Loucy (cell line): ENCODE measurements around the gene SLC17A8.

ENCODE experiments used
- H2AFZ ChIP-seq: fragments of 200-600 bp; sonication (generic); 2 replicates; pipeline ENCODE4 v1.6.0; 2016; ENCODE audit warnings: antibody characterized with exemption, mild to moderate bottlenecking, low read length, moderate library complexity
- H3F3A ChIP-seq: fragments of 200-600 bp; 2 replicates; pipeline ENCODE4 v1.6.0; 2016; ENCODE audit warnings: antibody characterized with exemption, low read depth, mild to moderate bottlenecking
- H3K27me3 ChIP-seq: fragments of 200-600 bp; sonication (generic); 2 replicates; pipeline ENCODE4 v1.6.1; 2014; ENCODE audit warnings: low read length, mild to moderate bottlenecking; ENCODE audit not compliant: insufficient read depth, poor library complexity, severe bottlenecking
- H3K36me3 ChIP-seq: fragments of 200-600 bp; sonication (generic); 2 replicates; pipeline ENCODE4 v1.6.1; 2016; ENCODE audit warnings: low read length; ENCODE audit not compliant: insufficient read depth
- H3K4me1 ChIP-seq: fragments of 200-600 bp; sonication (generic); 2 replicates; pipeline ENCODE4 v1.5.1; 2014; ENCODE audit warnings: low read length, mild to moderate bottlenecking; ENCODE audit not compliant: insufficient read depth, poor library complexity, severe bottlenecking
- H3K4me2 ChIP-seq: fragments of 200-600 bp; sonication (generic); 2 replicates; pipeline ENCODE4 v1.6.0; 2014; ENCODE audit warnings: antibody characterized with exemption, low read length, low read depth, mild to moderate bottlenecking; ENCODE audit not compliant: poor library complexity, severe bottlenecking
- H3K4me3 ChIP-seq: fragments of 200-600 bp; sonication (generic); 2 replicates; pipeline ENCODE4 v1.5.1; 2014; ENCODE audit warnings: low read length, mild to moderate bottlenecking, mixed read lengths; ENCODE audit not compliant: poor library complexity, severe bottlenecking
- H3K79me2 ChIP-seq: fragments of 200-600 bp; sonication (generic); 2 replicates; pipeline ENCODE4 v1.6.1; 2014; ENCODE audit warnings: low read length; ENCODE audit not compliant: insufficient read depth
- H3K9ac ChIP-seq: fragments of 200-600 bp; sonication (generic); 2 replicates; pipeline ENCODE4 v1.6.0; 2014; ENCODE audit warnings: mild to moderate bottlenecking, low read depth, low read length, moderate library complexity; ENCODE audit not compliant: poor library complexity, severe bottlenecking
- H3K9me2 ChIP-seq: fragments of 200-600 bp; sonication (generic); replicated peaks from 2 replicates; pipeline ENCODE4 v1.6.1; 2016; ENCODE audit warnings: low read depth, low read length, mixed read lengths
- H3K9me3 ChIP-seq: fragments of 200-600 bp; sonication (generic); 2 replicates; pipeline ENCODE4 v1.6.1; 2014; ENCODE audit warnings: mild to moderate bottlenecking, antibody characterized with exemption, low read length, low read depth; ENCODE audit not compliant: insufficient read depth
- H4K20me1 ChIP-seq: fragments of 200-600 bp; sonication (generic); 2 replicates; pipeline ENCODE4 v1.6.0; 2014; ENCODE audit warnings: antibody characterized with exemption, low read length, mild to moderate bottlenecking; ENCODE audit not compliant: insufficient read depth, poor library complexity, severe bottlenecking
- EZH2phosphoT487 ChIP-seq: fragments of 200-600 bp; IDR thresholded peaks from 2 replicates; pipeline ENCODE4 v1.6.1; 2018; ENCODE audit warnings: antibody characterized with exemption, mild to moderate bottlenecking, moderate library complexity, borderline replicate concordance
- TF ChIP-seq, protein P1 (sequence below): fragments of 200-600 bp; sonication (generic); conservative IDR thresholded peaks from 2 replicates; pipeline ENCODE4 v1.5.1; 2014; ENCODE audit warnings: mild to moderate bottlenecking, antibody characterized with exemption, low read length

SLC17A8 gene

DNA sequence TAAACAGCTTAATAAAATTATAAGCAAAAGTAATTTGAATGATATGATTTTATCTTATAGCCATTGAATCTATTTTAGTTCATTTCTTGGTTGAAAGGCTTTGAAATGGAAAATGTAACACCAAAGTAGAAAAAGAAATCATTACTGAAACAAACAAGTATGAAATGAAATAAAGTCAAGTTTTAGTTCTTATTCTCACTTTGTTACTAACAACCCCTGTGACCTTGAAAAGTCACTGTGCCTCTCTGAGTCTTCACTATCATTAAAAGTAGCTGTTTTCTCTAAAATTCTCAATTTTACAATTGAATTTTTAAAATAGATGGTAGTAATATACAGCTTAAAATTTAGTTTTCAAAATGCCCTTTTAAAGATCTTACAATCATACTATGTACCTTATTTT, 32.4 kb upstream of the SLC17A8 start:
- Histone ChIP-seq H3K36me3 (peaks cover 58% of the 10 kb centered on the region), H3K9ac (no peak overlapping the region), H3K4me1 (no peaks in the 10 kb centered on the region)

DNA sequence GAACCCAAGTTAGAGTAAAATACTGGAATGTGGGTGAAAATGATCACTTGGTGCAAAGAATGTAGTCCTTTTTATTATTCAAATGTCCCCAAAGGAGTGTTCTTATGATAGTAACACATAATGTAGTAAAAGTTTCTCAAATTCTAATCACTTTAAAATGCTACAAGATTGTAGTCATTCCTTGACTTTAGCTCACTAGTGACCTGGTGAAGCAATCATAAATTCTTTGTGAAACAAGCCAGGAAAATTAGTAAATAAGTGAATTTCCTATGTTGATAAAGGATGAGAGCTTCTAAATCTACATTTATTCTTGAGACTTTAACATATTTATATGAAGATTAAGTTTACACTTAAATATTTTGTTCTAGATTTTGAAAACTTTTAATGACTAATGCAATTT, 30.7 kb upstream of the SLC17A8 start:
- TF ChIP-seq, protein P1, sequence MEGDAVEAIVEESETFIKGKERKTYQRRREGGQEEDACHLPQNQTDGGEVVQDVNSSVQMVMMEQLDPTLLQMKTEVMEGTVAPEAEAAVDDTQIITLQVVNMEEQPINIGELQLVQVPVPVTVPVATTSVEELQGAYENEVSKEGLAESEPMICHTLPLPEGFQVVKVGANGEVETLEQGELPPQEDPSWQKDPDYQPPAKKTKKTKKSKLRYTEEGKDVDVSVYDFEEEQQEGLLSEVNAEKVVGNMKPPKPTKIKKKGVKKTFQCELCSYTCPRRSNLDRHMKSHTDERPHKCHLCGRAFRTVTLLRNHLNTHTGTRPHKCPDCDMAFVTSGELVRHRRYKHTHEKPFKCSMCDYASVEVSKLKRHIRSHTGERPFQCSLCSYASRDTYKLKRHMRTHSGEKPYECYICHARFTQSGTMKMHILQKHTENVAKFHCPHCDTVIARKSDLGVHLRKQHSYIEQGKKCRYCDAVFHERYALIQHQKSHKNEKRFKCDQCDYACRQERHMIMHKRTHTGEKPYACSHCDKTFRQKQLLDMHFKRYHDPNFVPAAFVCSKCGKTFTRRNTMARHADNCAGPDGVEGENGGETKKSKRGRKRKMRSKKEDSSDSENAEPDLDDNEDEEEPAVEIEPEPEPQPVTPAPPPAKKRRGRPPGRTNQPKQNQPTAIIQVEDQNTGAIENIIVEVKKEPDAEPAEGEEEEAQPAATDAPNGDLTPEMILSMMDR, result no peak
- TF ChIP-seq EZH2phosphoT487, result no peak
- Histone ChIP-seq H3K9me2 (no peaks in the 10 kb centered on the region), H3F3A (no peaks in the 10 kb centered on the region), H3K27me3 (no peaks in the 10 kb centered on the region), H3K9me3 (no peaks in the 10 kb centered on the region), H2AFZ (no peak overlapping the region), H3K9ac (no peak overlapping the region), H3K4me3 (no peak overlapping the region), H4K20me1 (no peaks in the 10 kb centered on the region), H3K79me2 (no peaks in the 10 kb centered on the region), H3K4me2 (no peak overlapping the region), H3K4me1 (no peaks in the 10 kb centered on the region), H3K36me3 (peaks cover 69% of the 10 kb centered on the region)

More for the DNA sequence above, 32.4 kb upstream of the SLC17A8 start:
- no peaks in the 10 kb centered on the region for H3K79me2 ChIP-seq
- no peaks in the 10 kb centered on the region for H4K20me1 ChIP-seq
- no peak overlapping the region for H3K4me3 ChIP-seq
- no peaks in the 10 kb centered on the region for H3K27me3 ChIP-seq
- TF ChIP-seq, protein P1, result no peak
- TF ChIP-seq EZH2phosphoT487, result no peak
- H3K9me2 ChIP-seq, result no peaks in the 10 kb centered on the region
- no peaks in the 10 kb centered on the region for H3F3A ChIP-seq
- H2AFZ ChIP-seq, result no peak overlapping the region
- no peak overlapping the region for H3K4me2 ChIP-seq
- H3K9me3 ChIP-seq, result no peaks in the 10 kb centered on the region

DNA sequence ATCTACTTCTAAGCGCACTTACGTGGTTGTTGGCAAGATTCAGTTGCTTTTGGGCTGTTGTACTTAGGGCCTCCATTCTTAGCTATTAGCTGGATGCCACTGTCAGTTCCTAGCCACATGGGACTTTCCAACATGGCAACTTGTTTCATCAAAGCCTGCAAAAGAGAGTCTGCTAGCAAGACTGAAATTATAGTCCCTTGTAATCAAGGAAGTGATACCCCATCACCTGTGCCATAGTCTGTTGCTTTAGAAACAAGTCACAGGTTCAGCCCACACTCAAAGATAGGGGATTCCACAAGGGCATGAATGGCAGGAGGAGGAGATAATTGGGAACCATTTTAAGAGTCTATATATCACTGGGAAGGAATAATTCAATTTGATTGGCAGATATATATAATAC, 27.1 kb upstream of the SLC17A8 start:
- TF ChIP-seq, protein P1, result no peak
- no peak for TF ChIP-seq EZH2phosphoT487
- Histone ChIP-seq H3K4me1 (no peaks in the 10 kb centered on the region), H3K36me3 (peaks cover 83% of the 10 kb centered on the region), H4K20me1 (no peaks in the 10 kb centered on the region), H3K79me2 (no peaks in the 10 kb centered on the region), H3K9me3 (no peaks in the 10 kb centered on the region), H3K9me2 (no peaks in the 10 kb centered on the region), H3K4me2 (no peak overlapping the region), H2AFZ (no peak overlapping the region), H3F3A (no peaks in the 10 kb centered on the region), H3K9ac (no peak overlapping the region), H3K4me3 (no peak overlapping the region), H3K27me3 (no peaks in the 10 kb centered on the region)
